HUES6 (cell line): ENCODE measurements around the gene PMM2.
"Not testable (repeated sequence)": the region's sequence is repeated elsewhere in the genome, so short reads cannot be mapped to it uniquely, and the experiment has no call there.

Experiments
- H3K27ac ChIP-seq: 2 replicates; pipeline ENCODE4 v1.7.0; 2013; ENCODE audit warnings: low read depth, mild to moderate bottlenecking, low read length, inconsistent platforms
- H3K27me3 ChIP-seq: 2 replicates; pipeline ENCODE4 v1.6.1; 2013; ENCODE audit warnings: low read length; ENCODE audit not compliant: control insufficient read depth, insufficient read depth
- H3K36me3 ChIP-seq: 2 replicates; pipeline ENCODE4 v1.6.1; 2013; ENCODE audit warnings: low read length; ENCODE audit not compliant: control insufficient read depth, insufficient read depth
- H3K4me1 ChIP-seq: 2 replicates; pipeline ENCODE4 v1.6.1; 2013; ENCODE audit warnings: low read length; ENCODE audit not compliant: control insufficient read depth, insufficient read depth
- H3K4me3 ChIP-seq: 2 replicates; pipeline ENCODE4 v1.5.1; 2013; ENCODE audit warnings: low read depth, low read length
- H3K9ac ChIP-seq: one replicate; pipeline ENCODE4 v1.6.1; 2013; ENCODE audit warnings: mild to moderate bottlenecking, low read length
- H3K9me3 ChIP-seq: 2 replicates; pipeline ENCODE4 v1.6.1; 2013; ENCODE audit warnings: low read depth, low read length; ENCODE audit not compliant: control insufficient read depth, insufficient read depth

Gene PMM2

DNA sequence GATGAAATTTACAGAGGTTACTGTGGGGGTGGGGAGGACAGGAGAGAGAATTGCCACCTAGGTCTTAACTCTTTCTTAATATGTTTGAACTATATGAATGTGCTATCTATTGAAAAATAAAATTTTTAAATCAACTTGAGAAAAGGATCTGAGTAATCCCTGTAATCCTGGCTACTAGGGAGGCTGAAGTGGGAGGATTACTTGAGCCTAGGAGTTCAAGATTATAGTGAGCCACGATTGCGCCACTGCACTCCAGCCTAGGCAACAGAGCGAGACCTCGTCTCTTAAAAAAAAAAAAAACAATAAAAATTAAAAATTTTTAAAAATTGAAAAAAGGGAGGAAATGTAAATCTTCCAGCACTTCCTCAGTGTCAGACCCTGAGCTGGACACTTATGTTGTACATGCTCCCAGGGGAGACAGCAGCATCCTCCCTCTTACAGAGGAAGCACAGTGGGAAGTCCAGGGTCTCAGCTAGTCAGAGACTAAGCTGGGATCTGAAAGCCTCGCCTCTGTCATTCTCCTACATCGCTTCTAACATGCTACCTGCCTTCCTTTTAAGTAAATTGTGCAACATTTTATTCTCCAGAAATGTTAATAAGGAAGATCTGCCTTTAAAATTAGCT lies 21.9 kb downstream of the PMM2 start:
- Histone ChIP-seq H3K4me3 (no peak overlapping the region), H3K9me3 (no peaks in the 10 kb centered on the region), H3K36me3 (peaks cover 93% of the 10 kb centered on the region), H3K27me3 (no peaks in the 10 kb centered on the region), H3K9ac (no peak overlapping the region), H3K4me1 (peaks cover 9% of the 10 kb centered on the region), H3K27ac (no peak overlapping the region)

DNA sequence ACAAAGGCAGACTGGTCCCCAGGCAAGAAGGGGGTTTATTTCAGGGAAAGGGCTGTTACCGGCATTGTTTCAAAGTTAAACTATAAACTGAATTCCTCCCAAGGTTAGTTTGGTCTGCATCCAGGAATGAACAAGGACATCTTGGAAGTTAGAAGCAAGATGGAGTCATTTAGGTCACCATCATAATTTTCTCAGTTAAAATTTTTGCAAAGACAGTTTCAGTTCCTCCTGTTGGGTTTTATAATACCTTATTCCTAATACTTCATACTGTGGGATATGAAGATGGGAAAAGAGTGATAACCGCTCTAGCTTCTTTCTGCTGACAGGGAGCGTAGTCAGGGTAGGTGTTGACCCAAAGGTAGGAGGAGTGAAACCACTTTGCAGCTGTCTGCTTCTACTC lies 24.8 kb downstream of the PMM2 start:
- Histone ChIP-seq H3K4me3 (no peak overlapping the region), H3K27ac (no peak overlapping the region), H3K27me3 (no peaks in the 10 kb centered on the region), H3K36me3 (peaks cover 82% of the 10 kb centered on the region), H3K9me3 (no peaks in the 10 kb centered on the region), H3K4me1 (peaks cover 9% of the 10 kb centered on the region), H3K9ac (no peak overlapping the region)

DNA sequence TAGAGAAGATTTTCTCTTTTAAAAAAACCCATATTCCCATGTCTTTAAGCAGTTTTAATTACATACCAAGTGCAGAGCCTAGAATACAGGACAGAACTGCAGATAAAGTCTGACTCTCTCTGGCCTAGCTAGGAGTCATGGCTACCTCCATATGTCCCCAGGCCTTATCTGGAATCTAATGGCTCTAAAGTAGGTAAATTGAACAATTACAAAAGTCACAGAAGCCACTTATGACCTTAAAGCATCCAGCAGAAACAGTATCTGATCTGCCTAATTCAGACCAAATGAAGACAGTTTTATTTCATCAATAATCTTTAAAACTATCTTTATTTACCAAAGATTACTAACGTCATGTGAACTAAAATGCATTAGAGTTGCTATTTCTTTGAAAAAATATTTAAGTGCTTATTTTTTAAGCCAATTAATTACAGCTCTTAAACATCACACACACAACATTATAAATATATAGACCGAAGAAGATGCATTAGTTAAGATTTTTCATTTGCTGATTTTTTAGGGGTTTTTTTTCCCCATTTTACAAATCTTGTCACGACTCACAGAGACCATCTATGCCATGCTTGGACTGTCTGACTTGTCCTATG lies 28.7 kb downstream of the PMM2 start:
- H3K36me3 ChIP-seq: peaks cover 65% of the 10 kb centered on the region
- no peak overlapping the region for H3K27ac ChIP-seq
- peaks cover 29% of the 10 kb centered on the region for H3K4me1 ChIP-seq
- H3K9me3 ChIP-seq: no peaks in the 10 kb centered on the region
- H3K27me3 ChIP-seq: no peaks in the 10 kb centered on the region
- H3K4me3 ChIP-seq: no peak overlapping the region
- H3K9ac ChIP-seq: no peak overlapping the region

DNA sequence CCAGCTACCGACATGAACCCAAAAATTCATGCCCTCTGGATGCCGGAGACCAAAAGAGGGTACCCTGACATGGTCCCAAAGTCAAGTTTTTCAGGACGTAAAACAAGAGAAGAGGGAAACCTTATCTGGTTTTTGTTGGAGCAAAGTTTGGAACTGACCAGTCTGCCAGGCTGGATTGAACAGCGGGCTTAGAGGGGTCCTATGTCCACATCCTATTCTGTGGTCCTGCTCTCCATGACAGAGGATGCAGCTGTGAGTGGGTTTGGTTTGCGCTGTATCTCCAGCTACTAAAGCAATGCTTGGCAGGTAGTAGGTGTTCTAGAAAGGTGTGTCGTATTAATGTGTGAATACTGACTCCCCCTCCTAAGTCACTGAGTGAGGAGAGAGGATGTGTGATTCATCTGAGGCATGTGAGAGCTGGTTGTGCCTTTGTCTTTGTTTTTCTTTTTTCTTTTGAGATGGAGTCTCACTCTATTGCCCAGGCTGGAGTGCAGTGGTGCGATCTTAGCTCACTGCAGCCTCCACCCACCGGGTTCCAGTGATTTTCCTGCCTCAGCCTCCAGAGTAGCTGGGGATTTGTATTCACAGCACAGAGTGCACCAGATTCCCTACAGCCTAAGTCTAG lies 31.0 kb downstream of the PMM2 start:
- Histone ChIP-seq H3K36me3 (peaks cover 46% of the 10 kb centered on the region), H3K4me1 (peaks cover 38% of the 10 kb centered on the region), H3K27ac (no peak overlapping the region), H3K27me3 (no peaks in the 10 kb centered on the region), H3K4me3 (no peak overlapping the region), H3K9me3 (no peaks in the 10 kb centered on the region), H3K9ac (no peak overlapping the region)

DNA sequence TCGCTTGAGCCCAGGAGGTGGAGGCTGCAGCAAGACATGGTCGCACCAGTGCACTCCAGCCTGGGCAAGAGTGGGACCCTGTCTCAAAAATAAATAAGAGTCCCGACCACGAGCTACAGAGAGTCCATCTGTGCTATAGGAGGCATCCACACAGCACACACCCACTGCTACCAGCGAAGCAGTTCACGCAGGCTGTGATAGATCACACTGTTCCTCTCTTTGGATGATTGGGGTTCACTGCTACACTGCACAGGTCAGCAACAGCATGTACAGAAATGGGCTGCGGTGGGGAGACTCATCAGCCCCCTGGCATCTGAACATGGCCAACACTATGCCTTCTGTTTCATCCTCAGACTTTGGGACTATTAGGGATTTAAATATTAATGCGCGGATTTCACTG lies 33.8 kb downstream of the PMM2 start:
- H3K27ac ChIP-seq: peak overlapping the region; percentile 90
- H3K4me3 ChIP-seq: peak overlapping the region; percentile 21
- H3K4me1 ChIP-seq: peaks cover 44% of the 10 kb centered on the region
- no peaks in the 10 kb centered on the region for H3K27me3 ChIP-seq
- H3K36me3 ChIP-seq: peaks cover 27% of the 10 kb centered on the region
- peak overlapping the region; percentile 87 for H3K9ac ChIP-seq
- no peaks in the 10 kb centered on the region for H3K9me3 ChIP-seq

DNA sequence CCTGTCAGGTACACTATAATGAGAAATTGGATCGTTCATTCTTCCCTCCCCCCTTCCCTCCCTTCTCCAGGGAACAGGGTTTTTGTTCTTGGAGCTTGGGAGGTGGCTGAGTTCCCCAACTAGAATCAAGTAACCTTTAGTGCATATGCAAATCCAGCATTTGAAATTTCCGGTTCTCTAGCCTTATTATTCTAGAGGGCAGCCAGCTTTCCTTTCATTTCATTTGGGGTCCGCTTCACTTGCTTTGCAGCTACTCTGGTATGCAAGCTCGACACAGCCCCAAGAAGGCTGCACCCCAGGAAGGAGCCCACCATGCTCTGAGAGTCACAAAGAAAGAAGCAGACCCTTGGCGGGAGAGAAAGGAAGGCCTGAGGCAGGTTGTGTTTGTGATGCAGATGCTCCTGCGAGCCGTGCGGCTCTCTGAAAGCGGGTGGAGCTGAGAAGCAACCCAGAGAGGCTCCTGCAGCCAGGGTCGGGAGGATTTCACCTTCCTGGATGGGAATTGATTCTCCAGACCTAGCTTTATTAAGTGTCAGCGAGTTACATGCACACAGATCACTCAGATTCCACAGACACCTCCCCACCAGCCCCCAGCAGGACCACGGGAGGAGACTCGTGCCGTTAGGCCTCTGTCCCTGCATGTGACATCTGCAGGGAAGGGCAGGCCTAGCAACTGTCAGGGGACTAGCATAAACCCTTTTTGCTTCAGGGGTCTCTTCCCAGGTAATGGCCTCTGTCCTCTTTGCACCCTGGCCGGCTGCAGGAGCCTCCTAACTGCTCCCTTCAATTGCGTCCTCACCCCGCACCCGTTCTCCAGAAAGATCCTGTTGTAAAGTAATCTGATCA lies 34.5 kb downstream of the PMM2 start:
- Histone ChIP-seq H3K9ac (peak overlapping the region; percentile 87), H3K4me1 (peaks cover 48% of the 10 kb centered on the region), H3K9me3 (no peaks in the 10 kb centered on the region), H3K27ac (peak overlapping the region; percentile 90), H3K4me3 (peak overlapping the region; percentile 33), H3K36me3 (peaks cover 23% of the 10 kb centered on the region), H3K27me3 (no peaks in the 10 kb centered on the region)

DNA sequence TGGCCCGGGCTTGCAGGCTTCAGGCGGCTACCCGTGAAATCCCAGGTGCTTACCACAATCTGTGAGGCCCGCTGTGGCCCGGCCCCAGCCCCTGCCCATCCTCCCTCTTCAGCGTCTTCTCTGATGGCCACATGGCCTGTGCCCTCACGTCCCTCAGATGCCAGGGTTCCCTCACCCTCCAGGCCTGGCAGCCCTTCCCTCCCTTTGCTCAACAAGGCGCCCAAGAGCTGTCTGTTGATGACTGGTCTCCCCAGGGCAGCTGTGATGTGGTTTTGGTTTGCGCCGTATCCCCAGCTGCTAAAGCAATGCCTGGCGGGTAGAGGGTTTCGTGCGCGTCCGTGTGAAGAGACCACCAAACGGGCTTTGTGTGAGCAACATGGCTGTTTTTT lies 35.1 kb downstream of the PMM2 start:
- Histone ChIP-seq H3K36me3 (peaks cover 23% of the 10 kb centered on the region), H3K9ac (peak overlapping the region; percentile 87)

DNA sequence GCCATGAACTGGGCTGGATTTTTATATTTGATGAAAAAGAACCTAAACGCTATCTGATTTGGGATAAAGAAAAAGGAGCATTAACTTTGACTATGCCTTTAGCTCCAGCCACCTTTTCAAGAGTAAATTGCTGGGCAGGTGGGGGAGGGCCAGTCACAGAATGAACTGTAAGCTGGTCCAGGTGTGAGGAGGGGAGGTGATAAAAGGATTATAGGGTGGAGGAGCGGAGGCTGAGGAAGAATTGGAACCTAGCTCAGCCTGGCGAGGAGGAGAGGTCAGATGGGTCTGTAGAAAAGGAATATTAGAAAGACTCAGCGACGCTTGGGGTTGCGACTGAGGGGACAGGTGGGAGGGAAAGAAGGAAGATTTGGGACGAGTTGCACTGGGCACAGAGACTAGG lies 39.2 kb downstream of the PMM2 start:
- not testable (repeated sequence) for H3K4me3 ChIP-seq

More for the DNA sequence above, 35.1 kb downstream of the PMM2 start:
- H3K4me1 ChIP-seq: peaks cover 49% of the 10 kb centered on the region
- no peak overlapping the region for H3K4me3 ChIP-seq
- peak overlapping the region; percentile 90 for H3K27ac ChIP-seq
- H3K9me3 ChIP-seq: no peaks in the 10 kb centered on the region
- H3K27me3 ChIP-seq: no peaks in the 10 kb centered on the region

DNA sequence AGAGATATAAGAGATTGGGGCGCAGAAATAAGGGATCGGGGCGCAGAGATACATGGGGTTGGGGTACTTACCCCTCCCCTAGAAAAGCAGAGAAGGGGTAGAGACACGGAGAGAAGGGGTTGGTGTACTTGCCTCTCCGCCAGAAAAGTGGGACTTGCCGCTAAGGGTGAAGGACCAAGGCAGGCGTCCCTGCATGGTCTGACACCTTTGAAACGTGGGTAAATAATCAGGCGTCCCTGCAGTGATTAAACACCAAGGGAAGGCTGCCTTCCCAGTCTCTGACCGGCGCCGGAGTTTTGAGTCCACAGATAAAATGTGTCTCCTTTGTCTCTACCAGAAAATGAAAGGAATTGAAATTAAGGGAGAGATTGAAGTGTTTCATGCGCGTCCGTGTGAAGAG lies 40.0 kb downstream of the PMM2 start:
- H3K9me3 ChIP-seq, H3K27ac ChIP-seq, H3K36me3 ChIP-seq, H3K9ac ChIP-seq, H3K27me3 ChIP-seq, H3K4me3 ChIP-seq: not testable (repeated sequence)
- H3K4me1 ChIP-seq: peaks cover 18% of the 10 kb centered on the region

More for the DNA sequence above, 39.2 kb downstream of the PMM2 start:
- not testable (repeated sequence) for H3K36me3 ChIP-seq, H3K9me3 ChIP-seq, H3K27ac ChIP-seq, H3K27me3 ChIP-seq, H3K9ac ChIP-seq
- peaks cover 26% of the 10 kb centered on the region for H3K4me1 ChIP-seq

DNA sequence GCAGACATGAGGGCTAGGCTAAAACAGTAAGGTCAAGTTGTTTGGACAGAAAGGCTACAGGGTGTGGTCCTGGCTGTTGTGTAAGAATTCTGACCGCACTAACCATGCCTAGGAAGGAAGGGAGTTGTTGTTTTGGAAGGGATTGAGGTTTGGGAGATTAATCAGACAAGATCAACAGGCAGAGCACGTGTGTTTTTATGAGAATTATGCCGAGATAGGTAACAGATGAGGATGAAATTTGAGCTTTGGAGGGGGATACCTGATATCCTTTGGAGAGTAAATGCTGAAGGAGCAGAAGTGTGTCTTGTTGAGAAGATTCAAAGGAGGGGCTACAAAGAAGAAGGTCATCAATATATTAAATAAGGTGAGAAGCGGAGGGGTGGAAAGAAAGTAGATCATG lies 44.4 kb downstream of the PMM2 start:
- not testable (repeated sequence) for H3K9me3 ChIP-seq, H3K27me3 ChIP-seq, H3K4me1 ChIP-seq, H3K27ac ChIP-seq, H3K4me3 ChIP-seq, H3K9ac ChIP-seq
- peaks cover 11% of the 10 kb centered on the region for H3K36me3 ChIP-seq

DNA sequence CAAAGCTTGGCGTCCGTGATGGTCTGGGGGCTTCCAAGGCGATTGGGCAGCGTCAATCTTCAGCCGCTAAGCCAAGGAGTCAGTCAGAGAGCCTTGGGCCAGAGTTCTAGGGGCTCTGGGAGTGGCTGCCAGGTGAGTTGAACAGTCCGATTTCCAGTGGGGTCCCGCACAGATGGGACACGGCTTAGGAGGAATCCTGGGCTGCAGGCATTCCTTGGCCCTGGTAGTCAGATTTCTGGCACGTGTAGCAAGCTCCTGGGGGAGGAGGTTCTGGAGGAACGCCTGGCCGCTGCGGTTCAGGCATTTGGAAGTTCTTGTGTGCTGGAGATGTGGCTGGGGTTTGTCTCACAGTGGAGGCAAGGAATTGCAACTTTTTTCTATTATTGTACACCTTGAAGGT lies 45.7 kb downstream of the PMM2 start:
- not testable (repeated sequence) for H3K27me3 ChIP-seq, H3K4me1 ChIP-seq, H3K9me3 ChIP-seq, H3K9ac ChIP-seq, H3K4me3 ChIP-seq, H3K27ac ChIP-seq
- H3K36me3 ChIP-seq: peaks cover 24% of the 10 kb centered on the region
